ENCODE data around the gene SP4.
A peak's percentile ranks its signal among the peaks of the same experiment; 100 is the strongest.

The SP4 gene

DNA sequence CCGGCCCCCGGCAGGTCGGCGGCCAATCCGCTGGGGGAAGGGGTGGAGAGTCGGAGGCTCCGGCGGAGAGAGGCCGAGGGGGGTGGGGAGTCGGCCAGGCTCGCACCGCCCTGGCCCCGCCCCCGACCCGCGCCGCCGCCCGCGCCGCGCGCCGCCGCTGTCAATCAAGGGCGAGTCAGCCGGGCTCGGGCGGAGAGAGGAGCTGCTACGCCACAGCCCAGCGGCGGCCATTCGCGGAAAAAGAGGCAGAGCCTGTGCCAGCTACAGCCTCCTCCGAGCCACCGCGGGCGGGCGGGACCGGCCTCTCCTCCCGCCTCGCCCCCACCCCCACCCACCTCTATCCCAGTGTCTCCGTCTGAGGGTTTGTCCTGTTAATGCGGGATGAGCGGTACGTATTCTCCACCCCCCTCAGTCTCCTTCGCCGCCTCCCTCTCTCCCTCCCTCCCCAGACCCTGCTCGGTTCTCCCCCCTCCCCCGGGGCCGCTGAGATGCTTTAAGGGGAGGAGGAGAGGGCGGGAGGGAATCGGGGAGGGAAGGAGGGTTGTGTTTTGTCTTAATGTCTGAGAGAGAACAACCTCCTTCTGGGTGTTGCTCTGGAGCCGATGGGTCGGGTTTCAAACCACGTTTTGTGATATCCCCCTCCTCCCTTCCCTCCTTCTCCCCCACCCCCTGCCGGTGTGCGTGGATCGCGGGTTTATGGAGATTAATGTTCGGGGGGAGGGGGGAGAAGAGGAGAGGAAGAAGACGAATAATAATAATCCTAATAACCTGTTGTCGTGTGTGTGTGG is at the start of gene SP4:
Gene SP4 (plus strand): TSS at position 213 of the 788 bp plus-strand sequence. CDS start 169 bp downstream, at position 382.
- peak; percentile 94 for DNase-seq (ENCODE audit: low read depth)

DNA sequence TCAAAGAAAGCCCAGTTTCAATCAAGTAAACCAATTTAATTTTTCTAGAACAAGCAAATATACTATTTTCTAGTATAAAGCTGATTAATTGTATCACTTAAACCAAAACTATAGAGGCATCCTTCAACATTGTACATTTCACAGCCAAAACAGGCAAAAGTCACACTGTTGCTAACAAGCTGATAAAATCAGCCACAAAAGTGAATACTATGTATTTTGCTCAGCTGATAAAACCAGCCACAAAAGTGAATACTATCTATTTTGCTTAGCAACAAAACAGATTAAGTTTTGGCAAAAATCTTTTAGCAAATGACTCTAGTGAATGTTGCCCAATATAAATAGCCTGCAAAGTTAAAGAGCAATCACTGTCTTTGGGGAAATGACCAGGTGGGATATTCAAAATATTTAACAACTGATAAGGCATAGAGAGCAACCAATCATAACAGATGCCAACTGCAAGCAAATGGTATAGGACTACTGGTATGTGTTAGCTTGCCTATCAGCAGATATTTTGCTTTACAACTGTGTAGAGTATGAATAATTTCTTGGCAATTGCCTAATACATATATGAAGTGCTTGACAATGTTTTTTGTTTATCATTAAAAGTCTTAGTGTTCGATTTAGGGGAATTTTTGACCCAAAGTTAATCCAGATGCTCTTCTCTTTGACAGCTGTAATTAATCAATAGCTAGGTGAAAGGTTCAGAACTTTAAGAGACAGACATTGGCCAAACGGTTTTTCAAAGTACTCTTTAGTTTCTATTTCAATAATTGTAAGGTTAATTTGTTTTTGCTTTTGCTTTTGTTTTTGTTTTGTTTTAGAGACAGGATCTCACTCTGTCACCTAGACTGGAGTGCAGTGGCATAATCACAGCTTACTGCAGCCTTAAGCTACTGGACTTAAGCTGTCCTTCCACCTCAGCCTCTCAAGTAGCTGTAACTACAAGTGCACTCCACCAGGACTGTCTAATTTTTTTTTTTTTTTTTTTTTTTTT is 44.4 kb upstream of the SP4 start:
- DNase-seq (ENCODE audit: low read depth) = no peak

DNA sequence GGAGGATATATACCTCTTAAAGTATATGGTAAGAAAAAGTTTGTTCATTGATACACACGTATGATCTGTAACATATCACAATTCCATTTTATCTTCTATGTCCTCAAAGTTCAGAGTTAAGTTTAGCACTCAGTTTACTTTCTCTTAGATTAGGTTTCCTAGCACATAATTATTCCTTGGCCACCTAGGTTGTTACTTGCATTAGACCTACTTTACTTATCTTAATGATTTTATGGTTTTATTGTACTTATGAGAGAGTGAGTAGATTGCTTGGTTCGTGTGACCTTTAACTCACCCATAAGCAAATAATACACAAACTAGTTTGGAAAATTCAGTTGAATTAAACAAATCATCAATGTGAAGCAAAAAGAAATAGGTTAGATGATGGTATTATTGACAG is 33.9 kb upstream of the SP4 start:
- DNase-seq (ENCODE audit: low read depth) = no peak

DNA sequence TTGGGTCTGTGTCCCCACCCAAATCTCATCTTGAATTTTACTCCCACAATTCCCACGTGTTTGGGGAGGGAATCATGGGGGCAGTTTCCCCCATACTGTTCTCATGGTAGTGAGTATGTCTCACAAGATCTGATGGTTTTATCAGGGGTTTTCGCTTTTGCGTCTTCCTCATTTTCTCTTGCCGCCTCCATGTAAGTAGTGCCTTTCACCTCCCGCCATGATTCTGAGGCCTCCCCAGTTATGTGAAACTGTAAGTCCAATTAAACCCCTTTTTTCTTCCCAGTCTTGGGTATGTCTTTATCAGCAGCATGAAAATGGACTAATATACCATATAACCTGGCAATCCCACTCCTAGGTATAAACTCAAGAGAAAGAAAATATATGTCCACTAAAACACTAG is 25.9 kb upstream of the SP4 start:
- no peak for DNase-seq (ENCODE audit: low read depth)

DNA sequence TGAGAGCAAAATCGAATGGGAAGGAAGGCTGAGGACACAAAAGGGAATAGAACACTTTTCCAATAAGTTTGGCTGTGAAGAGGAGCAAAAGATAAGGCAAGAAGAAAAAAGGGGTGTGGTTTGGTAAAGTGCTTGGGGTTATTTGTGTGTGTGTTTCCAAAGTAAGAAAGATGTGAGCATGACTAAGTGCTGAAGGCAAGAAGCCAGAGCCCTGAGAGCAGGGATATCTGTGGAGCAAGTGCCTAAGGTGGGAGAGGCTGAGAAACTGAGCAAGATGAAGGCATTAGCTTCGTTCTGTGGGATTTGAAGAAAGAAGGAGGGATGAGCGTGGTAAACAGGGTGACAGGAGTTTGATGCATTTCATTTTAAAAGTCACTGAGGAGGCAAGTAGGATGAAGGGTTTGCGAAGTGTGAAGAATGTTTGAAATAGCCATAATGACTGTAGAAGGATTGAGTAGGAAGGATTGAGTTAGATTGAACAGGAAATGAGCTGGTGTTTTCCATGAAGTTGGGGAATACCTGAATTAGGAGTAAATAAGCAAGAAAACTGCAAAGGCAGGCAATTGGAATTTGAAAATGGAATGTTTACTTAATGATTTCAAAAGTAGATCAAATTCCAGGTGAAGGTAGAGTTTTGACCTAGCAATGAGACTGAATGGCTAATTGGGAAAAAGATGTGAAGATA is 19.9 kb upstream of the SP4 start:
- no peak for DNase-seq (ENCODE audit: low read depth)

DNA sequence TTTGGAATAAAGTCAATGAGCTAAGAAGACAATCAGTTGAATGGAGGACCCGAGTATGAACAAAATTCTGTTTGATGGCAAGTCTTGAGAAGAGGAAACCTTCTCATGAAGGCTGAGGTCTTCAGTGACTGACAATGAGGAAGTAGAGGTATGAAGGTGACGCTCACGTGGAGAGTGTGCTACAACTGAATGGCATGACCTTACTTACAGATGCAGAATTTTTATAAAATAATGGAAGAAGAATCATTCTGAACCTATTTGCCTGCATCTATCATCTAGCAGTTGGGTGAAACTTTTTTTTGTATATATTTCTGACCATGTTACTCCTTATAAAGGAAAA is 19.4 kb upstream of the SP4 start:
- no peak for DNase-seq (ENCODE audit: low read depth)

DNA sequence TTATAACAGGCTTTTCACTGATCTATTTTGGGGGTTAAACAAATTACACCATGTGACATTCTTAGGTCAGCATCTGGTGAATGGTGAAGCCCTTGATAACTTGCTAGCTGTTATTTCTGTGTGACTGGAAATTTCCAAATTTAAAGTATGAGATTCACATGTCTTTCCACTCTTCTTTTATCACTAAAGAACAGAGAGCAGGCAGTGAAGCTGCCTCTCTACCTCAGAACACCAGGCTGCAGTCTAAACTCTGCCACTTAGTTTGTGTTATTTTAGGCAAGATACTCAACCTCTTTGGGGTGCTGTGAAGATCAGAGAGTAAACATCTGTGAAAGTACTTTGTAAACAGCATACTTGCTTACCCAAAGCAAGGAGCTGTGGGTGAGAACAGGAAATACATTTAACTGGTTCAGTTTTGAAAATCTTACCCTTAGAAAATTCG is 15.5 kb upstream of the SP4 start:
- DNase-seq (ENCODE audit: low read depth) = no peak

DNA sequence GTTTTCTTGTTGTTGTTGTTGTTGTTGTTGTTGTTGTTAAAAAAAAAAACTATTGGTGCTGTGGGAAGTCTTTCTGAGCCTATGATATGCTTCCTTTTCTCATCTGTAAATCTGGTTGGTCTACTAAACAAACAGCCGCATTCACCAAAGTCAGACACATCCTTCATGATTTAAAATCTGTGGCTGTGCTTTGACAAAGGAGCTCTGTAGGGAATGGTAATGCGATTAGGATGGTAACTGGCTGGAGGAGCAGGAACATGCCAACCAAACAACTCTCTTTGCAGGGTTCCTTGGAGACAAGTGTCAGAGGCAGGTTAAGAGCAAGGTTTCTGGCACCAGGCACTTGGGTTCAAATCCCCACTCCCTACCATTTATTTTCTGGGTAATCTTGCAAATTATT is 14.9 kb upstream of the SP4 start:
- no peak for DNase-seq (ENCODE audit: low read depth)

DNA sequence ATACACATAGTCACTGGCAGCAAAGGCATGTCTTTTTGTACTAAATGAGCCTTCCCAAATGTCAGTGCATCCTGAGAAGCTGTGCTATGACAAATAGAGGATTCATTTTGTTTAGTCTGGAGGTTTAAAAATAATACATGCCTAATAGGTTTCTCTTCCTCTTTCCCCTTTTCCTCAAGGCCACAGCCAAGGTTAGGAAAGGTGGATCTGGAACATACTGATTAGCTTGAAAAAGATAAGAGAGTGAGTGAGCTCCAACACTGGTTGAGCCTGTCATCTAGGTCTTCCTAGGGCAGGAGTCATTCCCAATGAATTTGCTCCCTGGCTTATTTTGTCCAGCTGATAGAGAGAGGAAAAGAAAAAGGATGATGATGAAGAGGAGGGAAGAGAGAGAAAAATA is 14.4 kb upstream of the SP4 start:
- DNase-seq (ENCODE audit: low read depth) = no peak

DNA sequence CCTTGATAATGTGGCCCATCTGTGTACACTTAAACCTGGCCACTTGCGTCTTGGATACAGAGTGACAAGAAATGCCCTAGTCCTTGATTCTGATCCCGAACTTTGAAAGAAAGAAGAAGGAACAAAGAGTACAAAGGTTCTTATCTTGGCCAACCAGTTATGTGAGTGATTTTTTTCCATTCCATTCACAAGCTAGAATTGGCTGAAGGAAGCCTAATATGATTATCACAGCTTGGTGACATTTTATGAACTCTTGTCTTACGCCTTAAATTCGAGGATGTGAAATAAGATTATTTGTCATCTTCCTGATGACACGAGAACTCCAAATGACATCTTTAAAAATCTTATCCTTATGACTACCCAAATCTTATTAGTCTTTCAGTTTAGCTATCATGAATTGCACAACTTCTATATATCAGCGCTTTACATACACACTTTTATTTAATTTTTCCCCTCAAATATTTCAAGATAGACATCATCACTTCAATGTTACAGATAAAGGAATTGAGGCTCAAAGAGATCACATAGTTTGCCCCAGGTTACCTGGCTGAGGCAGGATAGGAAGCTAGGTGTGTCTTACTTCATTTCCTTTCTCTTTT is 13.0 kb upstream of the SP4 start:
- DNase-seq (ENCODE audit: low read depth) = no peak

DNA sequence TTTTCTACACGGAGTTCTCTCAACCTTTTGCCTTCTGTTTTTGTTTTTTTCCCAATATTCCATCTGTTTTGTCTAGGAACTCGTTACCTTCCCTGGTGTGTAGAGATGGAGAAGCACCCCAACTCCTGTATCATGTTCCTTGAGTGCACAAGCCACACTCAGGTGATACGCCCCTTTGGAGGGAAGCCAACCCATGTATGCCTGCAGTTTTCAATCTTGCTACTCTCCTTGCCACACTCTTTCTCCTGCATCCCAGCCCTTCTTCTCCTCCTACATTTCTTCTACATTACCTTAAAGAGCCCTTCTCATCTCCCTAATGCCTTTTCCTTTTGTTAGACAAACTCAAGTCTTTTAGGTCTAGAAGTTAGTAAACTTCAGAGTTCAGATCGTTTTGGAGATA is 10.2 kb upstream of the SP4 start:
- no peak for DNase-seq (ENCODE audit: low read depth)

DNA sequence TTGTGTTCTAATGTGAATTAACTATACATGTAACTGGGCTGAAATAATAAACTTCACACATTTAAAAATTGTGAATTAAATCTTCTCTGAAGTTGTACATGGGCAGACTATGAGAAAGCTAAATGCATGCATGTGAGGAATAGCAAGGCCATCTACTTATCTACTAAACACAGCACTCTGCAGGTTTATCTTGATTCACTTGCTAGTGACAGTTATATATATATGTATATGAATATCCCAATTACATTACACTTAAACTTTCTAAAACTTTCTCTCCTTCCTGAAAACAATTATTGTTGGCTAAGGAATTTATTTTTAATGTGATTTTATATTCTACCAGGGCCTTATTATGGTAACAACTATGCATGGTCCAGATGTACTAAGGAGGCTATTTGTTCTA is 5.1 kb upstream of the SP4 start:
- no peak for DNase-seq (ENCODE audit: low read depth)

DNA sequence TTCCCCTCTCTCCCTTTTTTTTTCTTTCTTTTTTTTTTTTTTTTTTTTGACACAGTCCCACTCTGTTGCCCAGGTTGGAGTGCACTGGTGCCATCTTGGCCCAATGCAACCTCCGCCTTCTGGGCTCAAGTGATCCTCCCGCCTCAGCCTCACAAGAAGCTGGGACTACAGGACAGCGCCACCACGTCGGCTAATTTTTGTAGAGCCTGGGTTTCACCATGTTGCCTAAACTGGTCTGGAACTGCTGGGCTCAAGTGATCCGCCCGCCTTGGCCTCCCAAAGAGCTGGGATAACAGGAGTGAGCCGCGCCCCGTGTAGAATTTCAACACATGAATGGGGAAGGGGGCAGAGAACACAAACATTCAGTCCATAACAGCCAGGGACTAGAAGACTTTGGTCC is 2.6 kb upstream of the SP4 start:
- no peak for DNase-seq (ENCODE audit: low read depth)

DNA sequence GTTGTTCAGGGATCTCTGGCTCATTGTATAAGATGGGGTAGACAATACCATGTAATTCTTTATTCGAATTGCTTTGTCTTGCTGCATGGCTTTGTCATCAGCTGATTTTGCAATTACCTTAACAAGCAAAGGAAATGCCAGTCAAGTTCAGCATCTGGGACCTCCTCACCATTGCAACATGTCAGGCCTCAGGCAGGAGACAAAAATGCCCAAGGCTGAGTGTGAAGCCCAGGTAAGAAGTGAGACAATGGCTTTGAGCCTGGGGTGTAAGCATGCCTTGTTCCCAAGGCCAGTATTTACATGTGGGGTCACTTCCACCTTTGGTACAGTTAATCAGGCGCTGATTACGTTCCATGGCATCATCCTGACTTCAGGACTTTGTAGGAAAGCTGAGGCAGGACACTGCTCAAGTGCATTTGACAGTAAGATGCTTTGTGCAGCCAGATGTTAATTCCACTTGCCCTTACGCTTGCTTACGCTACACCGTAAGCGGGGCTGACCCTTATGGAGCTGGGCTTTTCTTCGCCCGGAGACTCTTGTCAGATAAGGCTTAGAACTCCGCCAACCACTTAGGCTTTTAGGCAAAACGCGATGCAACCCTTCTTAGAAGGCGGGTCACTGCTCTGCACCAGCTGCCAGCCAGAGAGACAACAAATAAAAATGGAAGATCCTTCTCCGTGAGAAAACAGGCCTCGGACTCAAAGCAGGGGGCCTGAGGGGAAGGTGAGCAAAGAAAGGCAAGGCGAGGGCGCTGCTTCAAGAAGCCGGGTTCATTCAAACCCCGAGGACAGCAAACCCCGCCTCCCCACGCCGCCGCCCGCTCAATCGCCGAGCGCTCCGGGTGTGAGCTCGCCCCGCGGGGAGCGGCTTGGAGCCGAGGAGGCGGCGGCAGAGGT is 1.3 kb upstream of the SP4 start:
- no peak for DNase-seq (ENCODE audit: low read depth)

DNA sequence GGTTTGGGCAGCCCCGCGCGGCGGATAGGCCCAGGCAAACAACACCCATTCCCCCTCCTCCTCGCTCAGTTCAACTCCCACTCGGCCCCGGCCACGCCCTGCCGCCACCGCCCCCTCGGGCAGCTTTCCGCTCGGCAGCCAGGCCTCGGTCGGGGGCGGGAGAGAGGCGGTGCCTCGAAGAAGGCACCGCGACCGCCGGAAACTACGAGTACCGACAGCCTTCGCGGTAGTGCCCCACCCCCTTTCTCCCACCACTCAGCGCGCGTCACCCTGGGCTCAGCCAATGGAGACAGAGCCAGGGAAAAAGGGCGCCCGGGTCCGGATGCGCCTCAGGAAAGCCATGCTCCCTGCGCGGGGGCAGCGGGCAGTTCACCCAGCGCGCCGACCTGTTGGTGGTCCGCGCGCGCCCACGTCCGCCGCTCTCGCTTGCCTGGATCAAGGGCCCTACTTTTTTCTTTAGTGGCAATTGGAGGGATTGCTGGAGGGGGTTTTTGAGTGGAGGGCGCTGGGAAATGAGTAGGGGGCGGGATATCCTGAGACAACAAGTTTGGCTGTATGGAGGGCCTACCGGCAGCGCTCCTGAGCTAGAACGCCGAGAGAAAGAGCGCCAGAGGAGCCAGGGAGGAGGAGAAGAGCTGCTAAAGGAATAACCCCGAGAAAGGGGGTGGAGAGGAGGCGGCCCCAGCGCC is 557 bp upstream of the SP4 start:
- peak; percentile 99 for DNase-seq (ENCODE audit: low read depth)

DNA sequence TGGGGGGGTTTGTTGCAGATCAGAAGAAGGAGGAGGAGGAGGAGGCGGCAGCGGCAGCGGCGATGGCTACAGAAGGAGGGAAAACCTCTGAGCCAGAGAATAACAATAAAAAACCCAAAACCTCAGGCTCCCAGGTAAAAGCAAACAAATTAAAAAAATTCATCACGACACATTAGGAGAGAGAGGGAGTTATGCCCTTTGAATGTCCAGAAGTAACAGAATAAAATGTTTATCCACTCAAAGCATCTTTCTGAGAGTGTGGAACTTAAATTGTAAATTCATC is 717 bp downstream of the SP4 start:
- DNase-seq (ENCODE audit: low read depth) = no peak

DNA sequence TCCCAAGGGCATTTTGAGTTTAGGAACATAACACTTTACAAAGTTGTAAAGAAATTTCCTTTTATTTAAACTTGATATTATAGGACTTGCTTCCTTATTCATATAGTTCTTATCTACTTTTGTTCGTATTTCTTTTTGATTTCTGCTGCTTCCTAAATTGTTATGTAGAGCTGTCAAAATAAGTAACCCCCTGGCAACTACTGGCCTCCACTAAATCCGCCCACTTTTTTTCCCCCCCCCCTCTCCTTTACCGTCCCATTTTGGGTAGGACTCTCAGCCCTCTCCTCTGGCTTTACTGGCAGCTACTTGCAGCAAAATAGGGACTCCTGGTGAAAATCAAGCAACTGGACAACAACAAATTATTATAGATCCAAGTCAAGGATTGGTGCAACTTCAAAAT is 1.1 kb downstream of the SP4 start:
- DNase-seq (ENCODE audit: low read depth) = no peak

DNA sequence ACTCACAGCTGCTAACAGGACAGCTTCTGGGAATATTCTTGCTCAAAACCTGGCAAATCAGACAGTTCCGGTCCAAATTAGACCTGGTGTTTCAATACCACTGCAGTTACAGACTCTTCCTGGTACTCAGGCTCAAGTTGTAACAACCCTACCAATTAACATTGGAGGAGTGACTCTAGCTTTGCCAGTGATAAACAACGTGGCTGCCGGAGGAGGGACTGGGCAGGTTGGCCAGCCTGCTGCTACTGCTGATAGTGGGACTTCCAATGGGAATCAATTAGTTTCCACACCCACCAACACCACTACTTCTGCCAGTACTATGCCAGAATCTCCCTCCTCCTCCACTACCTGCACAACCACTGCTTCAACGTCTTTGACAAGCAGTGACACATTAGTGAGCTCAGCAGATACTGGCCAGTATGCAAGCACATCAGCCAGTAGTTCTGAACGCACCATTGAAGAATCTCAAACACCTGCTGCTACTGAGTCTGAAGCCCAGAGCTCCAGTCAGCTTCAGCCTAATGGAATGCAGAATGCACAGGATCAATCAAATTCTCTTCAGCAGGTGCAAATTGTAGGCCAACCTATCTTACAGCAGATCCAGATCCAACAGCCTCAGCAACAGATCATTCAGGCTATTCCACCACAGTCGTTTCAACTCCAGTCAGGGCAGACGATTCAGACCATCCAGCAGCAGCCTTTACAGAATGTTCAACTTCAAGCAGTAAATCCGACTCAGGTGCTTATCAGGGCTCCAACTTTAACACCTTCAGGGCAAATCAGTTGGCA is 2.1 kb downstream of the SP4 start:
- no peak for DNase-seq (ENCODE audit: low read depth)

DNA sequence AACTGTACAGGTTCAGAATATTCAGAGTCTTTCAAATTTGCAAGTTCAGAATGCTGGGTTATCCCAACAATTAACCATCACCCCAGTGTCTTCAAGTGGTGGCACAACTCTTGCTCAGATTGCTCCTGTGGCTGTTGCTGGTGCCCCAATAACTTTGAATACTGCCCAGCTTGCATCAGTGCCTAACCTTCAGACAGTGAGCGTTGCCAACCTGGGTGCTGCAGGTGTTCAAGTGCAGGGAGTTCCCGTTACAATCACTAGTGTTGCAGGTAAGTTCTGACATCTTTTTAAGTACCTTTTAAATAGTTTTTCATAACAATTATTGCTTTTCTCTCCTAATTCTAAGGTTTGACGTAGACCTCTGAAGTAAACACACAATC is 2.7 kb downstream of the SP4 start:
- no peak for DNase-seq (ENCODE audit: low read depth)

Measured in stimulated activated CD4-positive, alpha-beta T cell treated with anti-CD3 and anti-CD28 coated beads, Interleukin-2, amount 100 ng/mL, for 4 hours (primary cell).